A549 treated with RU486 at 1 μM for 4 hours (cell line): ENCODE results near the gene CPSF4. TPM values are rescaled to one million over a fixed set of nuclear protein-coding genes. Genes with fewer than 3 reads are reported as not detected.

Source experiments
- total RNA-seq: library from RNA; stranded (reverse); fragments of 200-300 nt; extraction: Qiagen RNA extraction; gene quantifications from 5 replicates; pipeline ENCODE4 v1.2.3, GENCODE V29; 2022; ENCODE audit warnings: low read depth

Gene CPSF4
- total RNA-seq: 34.5 to 45.3 TPM (median 44.5 TPM) in 5 replicates

DNA sequence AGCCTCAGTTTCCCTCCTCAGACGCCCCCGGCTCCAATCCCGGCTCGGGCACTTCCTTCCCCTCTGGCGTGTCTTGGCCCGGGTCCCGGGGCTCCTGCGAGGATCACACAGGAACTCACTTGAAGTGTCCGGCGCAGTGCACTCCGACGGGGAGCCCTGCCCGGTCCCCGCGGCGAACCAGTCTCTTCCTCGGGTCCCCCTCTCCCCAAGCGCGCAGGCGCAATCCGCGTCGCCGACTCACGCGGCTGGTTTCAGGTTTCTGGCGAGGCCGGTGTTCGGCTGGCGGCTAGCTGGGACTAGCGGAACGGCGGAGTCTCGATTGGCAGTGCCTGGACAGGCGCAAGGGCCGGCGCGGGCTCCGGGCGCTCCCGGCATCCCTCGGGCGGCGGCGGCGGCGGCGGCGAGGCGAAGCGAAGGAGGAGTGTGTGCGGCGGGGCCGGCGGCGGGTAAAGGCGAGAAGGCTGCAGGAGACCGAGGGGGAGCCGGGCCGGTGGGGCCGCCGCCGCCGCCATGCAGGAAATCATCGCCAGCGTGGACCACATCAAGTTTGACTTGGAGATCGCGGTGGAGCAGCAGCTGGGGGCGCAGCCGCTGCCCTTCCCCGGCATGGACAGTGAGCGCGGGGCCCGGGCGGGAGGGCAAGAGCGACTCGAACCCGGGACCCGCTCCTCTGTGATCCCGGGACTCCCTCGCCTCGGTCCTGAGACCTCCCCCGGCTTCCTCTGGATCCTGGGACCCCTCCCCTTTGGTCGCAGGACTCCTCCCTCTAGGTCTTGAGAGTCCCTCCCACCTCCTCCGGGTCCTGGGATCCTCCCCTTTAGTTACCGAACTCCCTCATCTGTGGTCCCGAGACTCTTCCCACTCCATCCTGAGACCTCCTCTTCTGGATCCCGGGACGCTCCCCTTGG lies at the start of gene CPSF4, which contains the start of gene PTCD1:
TSS of gene CPSF4 (plus strand) at position 371 of the 908 bp plus-strand sequence. CDS start at position 511, 140 bp downstream.
TSS of gene PTCD1 (minus strand) at position 226 of the 908 bp plus-strand sequence. CDS start 3,556 bp downstream, outside the sequence.

DNA sequence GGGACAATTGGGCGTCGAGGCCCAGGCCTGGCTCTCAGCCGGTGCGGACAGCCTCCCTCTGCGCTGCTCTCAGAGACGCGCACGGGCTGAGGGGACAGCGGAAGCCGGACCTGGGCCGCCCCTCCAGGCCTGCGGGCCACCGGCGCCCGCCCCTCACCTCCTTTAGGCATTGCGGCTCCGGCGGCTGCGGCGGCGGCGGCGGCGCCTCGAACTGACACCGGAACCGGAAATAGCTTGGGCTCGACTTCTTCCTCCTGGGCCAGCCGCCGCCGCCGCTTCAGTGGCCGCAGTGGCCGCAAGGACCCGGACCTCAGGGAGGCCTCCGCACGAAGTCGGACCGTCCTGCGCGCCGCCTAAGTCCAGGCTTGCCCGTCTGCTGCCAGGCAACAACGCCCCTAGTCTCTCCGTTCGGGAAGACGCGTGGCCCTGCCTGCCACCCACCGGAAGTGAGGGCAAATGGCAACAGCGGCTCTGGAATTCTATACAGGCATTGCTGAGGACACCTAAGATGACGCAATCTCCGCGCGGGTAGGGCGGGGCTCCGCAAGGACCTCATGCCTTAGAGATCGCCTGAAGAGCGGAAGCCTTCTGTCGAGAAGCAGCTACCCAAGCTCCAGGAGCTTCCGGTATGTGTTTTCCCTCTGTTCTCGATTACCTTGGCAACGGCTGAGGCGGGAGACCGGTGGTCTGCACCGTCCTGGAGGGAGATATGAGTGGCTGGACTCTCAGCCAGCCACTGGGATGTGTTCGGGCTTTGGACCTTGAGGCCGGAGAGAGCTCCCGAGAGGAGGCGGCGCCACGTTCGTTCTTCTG lies 30.2 kb upstream of the CPSF4 start, which contains the start of the genes BUD31 and PDAP1:
TSS of gene BUD31 (plus strand) at position 591 of the 813 bp plus-strand sequence. CDS start 2,124 bp downstream, outside the sequence.
TSS of gene PDAP1 (minus strand) at position 219 of the 813 bp plus-strand sequence. CDS start at position 170, 49 bp downstream.

DNA sequence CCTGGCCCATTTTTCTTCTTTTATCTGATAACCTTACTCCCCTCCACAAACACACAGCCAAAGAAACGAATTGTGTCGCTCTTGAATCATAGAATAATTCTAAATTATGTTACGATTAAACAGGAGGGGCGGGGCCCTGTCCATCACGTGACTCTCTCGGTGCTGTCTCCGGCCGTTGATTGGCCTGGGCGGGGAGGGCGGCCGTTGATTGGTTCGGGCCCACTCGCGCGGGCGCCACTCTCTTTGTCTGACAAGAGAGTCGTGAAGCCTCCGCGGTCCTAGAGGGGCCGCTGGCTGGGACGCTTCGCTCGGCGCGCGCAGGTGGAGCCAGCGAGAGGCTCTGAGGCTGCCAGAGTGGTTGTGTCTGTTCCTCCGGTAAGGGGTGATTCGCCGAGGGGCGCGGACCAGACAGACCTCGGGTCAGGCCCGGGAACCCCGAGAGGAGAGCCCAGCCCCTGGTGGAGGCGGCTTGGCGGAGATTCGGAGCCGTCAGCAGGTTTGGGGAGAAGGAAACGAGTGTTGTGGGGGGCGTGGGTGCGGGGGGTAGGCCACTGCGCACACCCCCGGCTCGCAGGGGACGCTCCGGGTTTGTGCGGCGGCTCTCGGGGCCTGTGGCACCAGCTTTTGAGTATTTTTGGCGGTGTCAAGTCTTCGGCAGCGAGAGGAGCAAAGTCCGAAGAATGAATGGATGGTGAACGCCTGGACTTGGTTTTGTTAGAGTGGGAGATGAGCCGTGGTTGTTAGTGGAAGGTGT lies 34.0 kb downstream of the CPSF4 start, which contains the start of gene ZNF789:
TSS of gene ZNF789 (plus strand) at position 330 of the 754 bp plus-strand sequence. CDS start 3,567 bp downstream, outside the sequence.

DNA sequence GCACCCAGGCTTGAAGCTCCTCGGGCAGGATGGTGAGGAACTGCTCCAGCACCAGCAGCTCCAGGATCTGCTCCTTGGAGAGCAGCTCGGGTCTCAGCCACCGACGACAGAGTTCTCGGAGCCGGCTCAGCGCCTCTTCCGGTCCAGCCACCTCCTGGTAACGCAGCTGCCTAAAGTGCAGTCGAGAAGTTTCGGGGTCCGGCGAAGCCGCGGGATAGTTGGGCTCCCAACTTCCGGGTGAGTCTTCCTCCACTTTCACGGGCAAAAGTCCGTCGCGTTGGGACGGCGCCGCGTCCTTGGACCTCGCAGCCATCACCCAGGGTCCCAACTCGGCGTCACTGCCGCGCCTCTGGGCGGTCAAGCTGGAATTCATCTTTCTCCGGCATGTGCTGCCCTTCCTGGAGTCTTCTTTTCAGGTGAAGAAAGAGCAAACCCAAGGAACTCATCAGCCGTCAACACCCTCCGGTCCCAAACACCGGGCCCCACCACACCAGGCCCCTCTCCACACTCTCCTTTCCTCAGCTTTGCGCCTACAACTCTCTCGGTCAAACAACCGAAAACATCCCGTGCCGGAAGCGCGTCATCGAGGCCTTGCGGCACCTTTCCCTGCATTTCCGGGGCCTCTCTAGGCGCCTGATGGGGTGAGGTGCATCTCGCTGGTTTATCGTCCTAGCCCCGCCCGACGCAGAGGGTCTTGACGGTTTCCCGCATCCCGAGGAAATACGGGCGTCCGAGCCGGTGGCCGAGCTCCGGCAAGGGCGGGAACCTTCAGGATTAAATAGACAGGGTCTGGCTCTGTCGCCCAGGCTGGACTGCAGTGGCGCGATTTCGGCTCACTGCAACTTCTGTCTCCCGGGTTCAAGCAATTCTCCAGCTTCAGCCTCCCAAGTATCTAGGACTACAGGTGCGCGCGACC lies 61.2 kb downstream of the CPSF4 start, which contains the start of gene ZNF394:
TSS of gene ZNF394 (minus strand) at position 561 of the 916 bp plus-strand sequence. CDS start at position 373, 188 bp downstream.

DNA sequence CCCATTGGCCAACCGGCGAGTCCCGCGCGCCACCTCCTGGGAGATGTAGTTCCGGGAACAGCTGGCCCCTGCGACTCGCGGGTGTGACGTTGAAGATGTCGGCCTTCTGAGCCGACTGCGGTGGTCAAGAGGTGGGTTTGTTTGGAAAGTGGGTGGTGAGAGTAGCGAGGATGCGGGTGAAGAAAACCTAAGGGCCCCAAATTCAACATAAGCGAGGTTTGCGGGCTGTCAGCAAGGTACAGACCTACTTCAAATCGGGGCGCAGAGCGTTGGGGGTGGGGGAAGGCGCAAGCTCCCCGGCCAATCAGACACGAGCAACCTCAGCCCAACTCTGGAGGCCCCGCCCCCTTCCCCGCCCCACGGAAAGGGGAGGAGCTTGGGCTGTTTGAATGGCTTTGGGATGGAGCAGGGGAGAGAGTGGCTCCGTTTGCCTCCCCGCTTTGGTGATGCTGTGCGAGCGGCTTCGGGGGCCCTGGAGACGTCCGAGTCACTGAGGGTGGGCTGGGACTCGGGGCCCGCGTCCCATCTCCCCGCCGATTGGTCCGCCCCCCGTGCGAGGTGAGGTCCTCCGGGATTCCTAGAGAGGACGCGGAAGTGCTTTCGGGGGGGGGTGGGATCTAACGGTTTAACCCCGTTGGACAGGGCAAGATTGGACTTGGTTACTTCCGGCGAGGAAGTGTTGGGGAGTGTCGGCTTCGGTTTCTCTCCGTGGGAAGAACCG lies 66.0 kb downstream of the CPSF4 start, which contains the start of gene ZKSCAN5:
TSS of gene ZKSCAN5 (plus strand) at position 60 of the 721 bp plus-strand sequence. CDS start 1,383 bp downstream, outside the sequence.

Other genes starting within 250 kb of the CPSF4 start
- 1.5 to 1.8 TPM (median 1.6 TPM) in 5 replicates for gene KPNA7, start 230.8 kb upstream of the CPSF4 start, total RNA-seq
- gene MYH16, start 166.1 kb upstream of the CPSF4 start, total RNA-seq: 0.51 to 0.77 TPM (median 0.66 TPM) in 5 replicates
- 126 to 146 TPM (median 136 TPM) in 5 replicates for gene ARPC1A, start 113.0 kb upstream of the CPSF4 start, total RNA-seq
- gene ARPC1B, start 64.2 kb upstream of the CPSF4 start, total RNA-seq: 283 to 301 TPM (median 298 TPM) in 5 replicates
- gene PDAP1, start 30.3 kb upstream of the CPSF4 start, total RNA-seq: 172 to 211 TPM (median 188 TPM) in 5 replicates
- 142 to 167 TPM (median 148 TPM) in 5 replicates for gene BUD31, start 30.0 kb upstream of the CPSF4 start, total RNA-seq
- 4.9 to 7.8 TPM (median 6.6 TPM) in 5 replicates for gene PTCD1, start 145 bp upstream of the CPSF4 start, total RNA-seq
- 865 to 1,452 TPM (median 971 TPM) in 5 replicates for gene ATP5MF, start 27.2 kb downstream of the CPSF4 start, total RNA-seq
- gene ZNF789, start 33.9 kb downstream of the CPSF4 start, total RNA-seq: 7.6 to 9.7 TPM (median 8.4 TPM) in 5 replicates
- 17.6 to 20.7 TPM (median 18.7 TPM) in 5 replicates for gene ZNF394, start 61.3 kb downstream of the CPSF4 start, total RNA-seq
- gene ZKSCAN5, start 65.7 kb downstream of the CPSF4 start, total RNA-seq: 9.0 to 10.8 TPM (median 9.3 TPM) in 5 replicates
- gene FAM200A, start 113.2 kb downstream of the CPSF4 start, total RNA-seq: 4.2 to 8.0 TPM (median 6.6 TPM) in 5 replicates
- gene ZNF655, start 119.7 kb downstream of the CPSF4 start, total RNA-seq: 47.4 to 59.2 TPM (median 58.5 TPM) in 5 replicates
- gene TMEM225B, start 159.3 kb downstream of the CPSF4 start, total RNA-seq: 0.59 to 0.94 TPM (median 0.87 TPM) in 5 replicates
- gene ZSCAN25, start 178.0 kb downstream of the CPSF4 start, total RNA-seq: 8.2 to 9.1 TPM (median 8.5 TPM) in 5 replicates
- gene CYP3A5, start 241.1 kb downstream of the CPSF4 start, total RNA-seq: 1.1 to 1.6 TPM (median 1.5 TPM) in 5 replicates